ENCODE data around the gene ITGBL1.

DNA sequence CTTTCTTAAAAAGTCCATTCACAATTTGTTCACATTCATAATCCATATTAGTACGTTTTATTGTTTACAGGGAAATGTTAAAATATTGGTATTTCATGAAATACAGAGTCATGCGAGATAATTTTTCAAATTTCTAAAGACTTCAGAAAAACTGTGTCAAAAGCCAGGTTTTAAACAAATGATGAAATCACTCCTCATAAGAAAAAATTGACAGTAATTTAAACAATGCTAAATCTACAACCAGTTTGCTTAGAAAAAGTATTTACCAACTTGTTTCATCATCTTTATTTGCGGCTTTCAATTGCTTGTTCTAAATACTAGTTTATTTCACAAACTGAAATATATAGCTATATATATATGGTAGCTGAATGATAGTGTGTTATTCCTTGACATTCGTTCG is 35.0 kb upstream of the ITGBL1 start:
- no peak for TF ChIP-seq POLR2A (IDR thresholded peaks at IDR 0.05)
- TF ChIP-seq, protein P1, sequence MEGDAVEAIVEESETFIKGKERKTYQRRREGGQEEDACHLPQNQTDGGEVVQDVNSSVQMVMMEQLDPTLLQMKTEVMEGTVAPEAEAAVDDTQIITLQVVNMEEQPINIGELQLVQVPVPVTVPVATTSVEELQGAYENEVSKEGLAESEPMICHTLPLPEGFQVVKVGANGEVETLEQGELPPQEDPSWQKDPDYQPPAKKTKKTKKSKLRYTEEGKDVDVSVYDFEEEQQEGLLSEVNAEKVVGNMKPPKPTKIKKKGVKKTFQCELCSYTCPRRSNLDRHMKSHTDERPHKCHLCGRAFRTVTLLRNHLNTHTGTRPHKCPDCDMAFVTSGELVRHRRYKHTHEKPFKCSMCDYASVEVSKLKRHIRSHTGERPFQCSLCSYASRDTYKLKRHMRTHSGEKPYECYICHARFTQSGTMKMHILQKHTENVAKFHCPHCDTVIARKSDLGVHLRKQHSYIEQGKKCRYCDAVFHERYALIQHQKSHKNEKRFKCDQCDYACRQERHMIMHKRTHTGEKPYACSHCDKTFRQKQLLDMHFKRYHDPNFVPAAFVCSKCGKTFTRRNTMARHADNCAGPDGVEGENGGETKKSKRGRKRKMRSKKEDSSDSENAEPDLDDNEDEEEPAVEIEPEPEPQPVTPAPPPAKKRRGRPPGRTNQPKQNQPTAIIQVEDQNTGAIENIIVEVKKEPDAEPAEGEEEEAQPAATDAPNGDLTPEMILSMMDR (IDR thresholded peaks at IDR 0.05), result no peak

All from tibial nerve (tissue), 3 donors.